ENCODE results near the gene AKAP13.

The AKAP13 gene

GRCh38 chr15:85470563-85471271 lies 90.3 kb downstream of the AKAP13 start:
- Histone ChIP-seq H3K18ac (ENCODE audit: low read length) (no peak overlapping the region), H3K23ac (ENCODE audit: low read depth, low read length, poor library complexity) (no peak overlapping the region), H3K36me3 (replicated peaks in 1 of 2; ENCODE audit: control insufficient read depth in 2 of 2, insufficient read depth in 2 of 2, low read length in 2 of 2) (no peaks in the 10 kb centered on the region), H3K4me3 (ENCODE audit: low read length in 2 of 2) (no peak overlapping the region), H2AK5ac (ENCODE audit: low read depth, low read length) (no peak overlapping the region), H3K14ac (ENCODE audit: low read length) (no peak overlapping the region), H3K9ac (ENCODE audit: low read depth, low read length, poor library complexity) (no peak overlapping the region), H3K4ac (ENCODE audit: low read length) (no peak overlapping the region), H2AFZ (ENCODE audit: low read length) (no peak overlapping the region), H2BK120ac (ENCODE audit: low read depth, low read length) (no peak overlapping the region), H4K91ac (ENCODE audit: low read depth, low read length, poor library complexity) (no peak overlapping the region), H3K27me3 (ENCODE audit: control insufficient read depth in 3 of 3, insufficient read depth in 3 of 3, low read depth in 1 of 3, low read length in 3 of 3) (no peaks in the 10 kb centered on the region), H4K8ac (ENCODE audit: low read depth, low read length) (no peak overlapping the region), H3K79me1 (ENCODE audit: low read depth, low read length) (no peaks in the 10 kb centered on the region), H3K4me2 (ENCODE audit: insufficient read depth, low read length, poor library complexity, severe bottlenecking) (no peak overlapping the region), H2BK5ac (ENCODE audit: low read length) (no peak overlapping the region), H3K4me1 (ENCODE audit: control insufficient read depth in 2 of 2, insufficient read depth in 1 of 2, low read depth in 1 of 2, low read length in 2 of 2) (peaks cover 11 to 19% of the 10 kb centered on the region in 2 donors), H2BK15ac (ENCODE audit: low read length) (no peak overlapping the region), H2BK12ac (ENCODE audit: low read length) (no peak overlapping the region), H3K27ac (replicated peaks; ENCODE audit: low read length) (peak overlapping the region; percentile 54), H3K9me3 (replicated peaks in 1 of 2; ENCODE audit: control insufficient read depth in 2 of 2, insufficient read depth in 1 of 2, low read depth in 1 of 2, low read length in 2 of 2) (peaks cover 0 to 4% of the 10 kb centered on the region in 2 donors)
- no peak for DNase-seq (ENCODE audit: low spot score)
- no CpG with 5 or more reads among the region's 8 CpGs for WGBS, 2 donors (ENCODE audit: extremely low coverage in 2 of 2, insufficient read length in 2 of 2, insufficient replicate concordance in 1 of 2)

- Histone ChIP-seq H3K4ac (ENCODE audit: low read length) (no peak overlapping the region), H2BK15ac (ENCODE audit: low read length) (no peak overlapping the region), H3K27ac (replicated peaks; ENCODE audit: low read length) (no peak overlapping the region), H4K8ac (ENCODE audit: low read depth, low read length) (no peak overlapping the region), H3K9me3 (replicated peaks in 1 of 2; ENCODE audit: control insufficient read depth in 2 of 2, insufficient read depth in 1 of 2, low read depth in 1 of 2, low read length in 2 of 2) (no peaks in the 10 kb centered on the region), H3K4me1 (ENCODE audit: control insufficient read depth in 2 of 2, insufficient read depth in 1 of 2, low read depth in 1 of 2, low read length in 2 of 2) (peaks cover 13 to 19% of the 10 kb centered on the region in 2 donors), H3K4me3 (ENCODE audit: low read length in 2 of 2) (no peak overlapping the region), H2BK120ac (ENCODE audit: low read depth, low read length) (no peak overlapping the region), H3K14ac (ENCODE audit: low read length) (no peak overlapping the region), H2BK12ac (ENCODE audit: low read length) (no peak overlapping the region), H3K18ac (ENCODE audit: low read length) (no peak overlapping the region), H3K27me3 (ENCODE audit: control insufficient read depth in 3 of 3, insufficient read depth in 3 of 3, low read depth in 1 of 3, low read length in 3 of 3) (no peaks in the 10 kb centered on the region), H3K36me3 (replicated peaks in 1 of 2; ENCODE audit: control insufficient read depth in 2 of 2, insufficient read depth in 2 of 2, low read length in 2 of 2) (no peaks in the 10 kb centered on the region), H3K23ac (ENCODE audit: low read depth, low read length, poor library complexity) (no peak overlapping the region), H3K79me1 (ENCODE audit: low read depth, low read length) (no peaks in the 10 kb centered on the region), H4K91ac (ENCODE audit: low read depth, low read length, poor library complexity) (no peak overlapping the region), H2AFZ (ENCODE audit: low read length) (no peak overlapping the region), H3K9ac (ENCODE audit: low read depth, low read length, poor library complexity) (no peak overlapping the region), H2AK5ac (ENCODE audit: low read depth, low read length) (no peak overlapping the region), H2BK5ac (ENCODE audit: low read length) (no peak overlapping the region), H3K4me2 (ENCODE audit: insufficient read depth, low read length, poor library complexity, severe bottlenecking) (no peak overlapping the region)
- DNase-seq (ENCODE audit: low spot score): no peak
- no CpG with 5 or more reads among the region's 2 CpGs for WGBS, 2 donors (ENCODE audit: extremely low coverage in 2 of 2, insufficient read length in 2 of 2, insufficient replicate concordance in 1 of 2)
Measured at GRCh38 chr15:85472349-85472748, 91.9 kb downstream of the AKAP13 start.

- Histone ChIP-seq H3K4me1 (ENCODE audit: control insufficient read depth in 2 of 2, insufficient read depth in 1 of 2, low read depth in 1 of 2, low read length in 2 of 2) (peaks cover 17 to 24% of the 10 kb centered on the region in 2 donors), H3K4me3 (ENCODE audit: low read length in 2 of 2) (no peak overlapping the region), H3K9me3 (replicated peaks in 1 of 2; ENCODE audit: control insufficient read depth in 2 of 2, insufficient read depth in 1 of 2, low read depth in 1 of 2, low read length in 2 of 2) (no peaks in the 10 kb centered on the region), H2AFZ (ENCODE audit: low read length) (no peak overlapping the region), H3K4ac (ENCODE audit: low read length) (no peak overlapping the region), H3K9ac (ENCODE audit: low read depth, low read length, poor library complexity) (no peak overlapping the region), H3K36me3 (replicated peaks in 1 of 2; ENCODE audit: control insufficient read depth in 2 of 2, insufficient read depth in 2 of 2, low read length in 2 of 2) (no peaks in the 10 kb centered on the region), H3K27me3 (ENCODE audit: control insufficient read depth in 3 of 3, insufficient read depth in 3 of 3, low read depth in 1 of 3, low read length in 3 of 3) (no peaks in the 10 kb centered on the region), H3K27ac (replicated peaks; ENCODE audit: low read length) (no peak overlapping the region), H3K4me2 (ENCODE audit: insufficient read depth, low read length, poor library complexity, severe bottlenecking) (no peak overlapping the region), H4K8ac (ENCODE audit: low read depth, low read length) (no peak overlapping the region), H2BK15ac (ENCODE audit: low read length) (no peak overlapping the region), H3K14ac (ENCODE audit: low read length) (no peak overlapping the region), H2BK120ac (ENCODE audit: low read depth, low read length) (no peak overlapping the region), H2BK12ac (ENCODE audit: low read length) (no peak overlapping the region), H3K18ac (ENCODE audit: low read length) (no peak overlapping the region), H2BK5ac (ENCODE audit: low read length) (no peak overlapping the region), H3K79me1 (ENCODE audit: low read depth, low read length) (peaks cover 1% of the 10 kb centered on the region), H2AK5ac (ENCODE audit: low read depth, low read length) (no peak overlapping the region), H4K91ac (ENCODE audit: low read depth, low read length, poor library complexity) (no peak overlapping the region), H3K23ac (ENCODE audit: low read depth, low read length, poor library complexity) (no peak overlapping the region)
- DNase-seq (ENCODE audit: low spot score): no peak
- WGBS, 2 donors (ENCODE audit: extremely low coverage in 2 of 2, insufficient read length in 2 of 2, insufficient replicate concordance in 1 of 2): no CpG with 5 or more reads among the region's 3 CpGs
Measured at GRCh38 chr15:85473455-85473854, 93.1 kb downstream of the AKAP13 start.

GRCh38 chr15:85474700-85475316 lies 94.4 kb downstream of the AKAP13 start:
- H2BK120ac ChIP-seq (ENCODE audit: low read depth, low read length): no peak overlapping the region
- H2BK15ac ChIP-seq (ENCODE audit: low read length): no peak overlapping the region
- no peaks in the 10 kb centered on the region for H3K9me3 ChIP-seq (replicated peaks in 1 of 2; ENCODE audit: control insufficient read depth in 2 of 2, insufficient read depth in 1 of 2, low read depth in 1 of 2, low read length in 2 of 2)
- H3K18ac ChIP-seq (ENCODE audit: low read length): no peak overlapping the region
- no peak overlapping the region for H3K4me2 ChIP-seq (ENCODE audit: insufficient read depth, low read length, poor library complexity, severe bottlenecking)
- no peaks in the 10 kb centered on the region for H3K27me3 ChIP-seq (ENCODE audit: control insufficient read depth in 3 of 3, insufficient read depth in 3 of 3, low read depth in 1 of 3, low read length in 3 of 3)
- no peak overlapping the region for H2BK5ac ChIP-seq (ENCODE audit: low read length)
- H3K9ac ChIP-seq (ENCODE audit: low read depth, low read length, poor library complexity): no peak overlapping the region
- H3K14ac ChIP-seq (ENCODE audit: low read length): no peak overlapping the region
- no peak overlapping the region for H4K91ac ChIP-seq (ENCODE audit: low read depth, low read length, poor library complexity)
- no peak overlapping the region for H2AK5ac ChIP-seq (ENCODE audit: low read depth, low read length)
- H3K4me1 ChIP-seq (ENCODE audit: control insufficient read depth in 2 of 2, insufficient read depth in 1 of 2, low read depth in 1 of 2, low read length in 2 of 2): peaks cover 27 to 36% of the 10 kb centered on the region in 2 donors
- H3K23ac ChIP-seq (ENCODE audit: low read depth, low read length, poor library complexity): no peak overlapping the region
- no peak overlapping the region for H3K4me3 ChIP-seq (ENCODE audit: low read length in 2 of 2)
- peaks cover 1% of the 10 kb centered on the region for H3K79me1 ChIP-seq (ENCODE audit: low read depth, low read length)
- H2AFZ ChIP-seq (ENCODE audit: low read length): no peak overlapping the region
- no peak overlapping the region for H2BK12ac ChIP-seq (ENCODE audit: low read length)
- no peaks in the 10 kb centered on the region for H3K36me3 ChIP-seq (replicated peaks in 1 of 2; ENCODE audit: control insufficient read depth in 2 of 2, insufficient read depth in 2 of 2, low read length in 2 of 2)
- H3K4ac ChIP-seq (ENCODE audit: low read length): no peak overlapping the region
- DNase-seq (ENCODE audit: low spot score): no peak
- no peak overlapping the region for H4K8ac ChIP-seq (ENCODE audit: low read depth, low read length)
- H3K27ac ChIP-seq (replicated peaks; ENCODE audit: low read length): no peak overlapping the region
- no CpG with 5 or more reads among the region's 8 CpGs for WGBS, 2 donors (ENCODE audit: extremely low coverage in 2 of 2, insufficient read length in 2 of 2, insufficient replicate concordance in 1 of 2)

Data from neuronal stem cell (in vitro differentiated cells).